ENCODE data around the gene PANK1.

- no peak for TF ChIP-seq CTCF (IDR thresholded peaks at IDR 0.05; ENCODE audit: low read depth, low read length)
- no peak for TF ChIP-seq EZH2phosphoT487 (IDR thresholded peaks at IDR 0.05; ENCODE audit: low read depth)
Measured at GRCh38 chr10:89644691-89644966, 413 bp downstream of the PANK1 start.
